Endothelial cell of umbilical vein (primary cell): ENCODE data around the gene ACOX1. TPM values are rescaled to one million over a fixed set of nuclear protein-coding genes. Genes with fewer than 3 reads are reported as not detected.
"Not testable (repeated sequence)": the region's sequence is repeated elsewhere in the genome, so short reads cannot be mapped to it uniquely, and the experiment has no call there.

ENCODE experiments used
- BruUV-seq: library from RNA; stranded (reverse); fragments of 400-500 nt; replicated peaks from 2 replicates; lab custom pipeline; 2021; lab: Mats Ljungman, UMichigan
- CTCF ChIA-PET: fragments of 300-600, 350-600 bp; sonication (Branson Sonifier 250); formaldehyde crosslinking; loops from one replicate; lab custom pipeline; 2021; ENCODE audit warnings: antibody characterized with exemption, inconsistent platforms; lab: Charles Lee
- POLR2A ChIA-PET: fragments of 300-600, 350-600 bp; sonication (Branson Sonifier 250); formaldehyde crosslinking; loops from one replicate; lab custom pipeline; 2021; ENCODE audit warnings: antibody characterized with exemption, inconsistent platforms; lab: Charles Lee
- DNase-seq: peaks from one replicate; pipeline ENCODE4 v3.0.0-alpha.2; 2011; ENCODE audit warnings: low read depth, low spot score
- FAIRE-seq: peaks from 2 replicates; lab custom pipeline; 2011; peaks lifted over from hg19 to GRCh38; lab: Jason Lieb, UNC
- H2AFZ ChIP-seq: 2 replicates; pipeline ENCODE4 v1.6.0; 2012; ENCODE audit warnings: low read depth, low read length, control low read depth, inconsistent platforms
- H3K27ac ChIP-seq: 2 replicates; pipeline ENCODE4 v1.5.1; 2011; ENCODE audit warnings: low read depth, mild to moderate bottlenecking, control low read depth, low read length, moderate library complexity; ENCODE audit not compliant: insufficient read depth
- H3K27me3 ChIP-seq, 2 experiments: 2 replicates each; pipeline versions ENCODE4 v1.6.0 to v1.6.1; 2011; ENCODE audit warnings: low read length in 2 of 2, mixed read lengths in 1 of 2; ENCODE audit not compliant: control insufficient read depth in 2 of 2, insufficient read depth in 2 of 2
- H3K36me3 ChIP-seq, 2 experiments: 2 replicates in 1 of 2; 3 replicates in 1 of 2; pipeline ENCODE4 v1.5.1; 2011; ENCODE audit warnings: low read length in 2 of 2, mild to moderate bottlenecking in 1 of 2, moderate library complexity in 1 of 2; ENCODE audit not compliant: control insufficient read depth in 2 of 2, insufficient read depth in 2 of 2; ENCODE audit errors: extremely low read depth in 1 of 2
- H3K4me1 ChIP-seq: 3 replicates; pipeline ENCODE4 v1.5.1; 2011; ENCODE audit warnings: mild to moderate bottlenecking, low read length; ENCODE audit not compliant: control insufficient read depth, insufficient read depth; ENCODE audit errors: extremely low read depth
- H3K4me2 ChIP-seq: 2 replicates; pipeline ENCODE4 v1.6.1; 2011; ENCODE audit warnings: low read length, control low read depth, mixed read lengths; ENCODE audit not compliant: insufficient read depth
- H3K4me3 ChIP-seq, 3 experiments: fragments of 200-600 bp in 1 of 3; sonication (generic), shearing (Covaris generic) in 1 of 3; replicated peaks in 1 of 3; 2 replicates each; pipeline ENCODE4 v1.5.1; 2011 to 2016; ENCODE audit warnings: control low read depth in 3 of 3, low read length in 3 of 3, mild to moderate bottlenecking in 2 of 3, inconsistent platforms in 1 of 3, low read depth in 1 of 3, moderate library complexity in 1 of 3; ENCODE audit not compliant: insufficient read depth in 1 of 3
- H3K79me2 ChIP-seq: 2 replicates; pipeline ENCODE4 v1.6.0; 2012; ENCODE audit warnings: low read length, inconsistent platforms; ENCODE audit not compliant: control insufficient read depth, insufficient read depth
- H3K9ac ChIP-seq: replicated peaks from 2 replicates; pipeline ENCODE3; 2011; ENCODE audit warnings: low read length, control low read depth; ENCODE audit not compliant: insufficient read depth; ENCODE audit errors: extremely low read depth
- H3K9me1 ChIP-seq: replicated peaks from 3 replicates; pipeline ENCODE4 v1.6.0; 2011; ENCODE audit warnings: mild to moderate bottlenecking, low read length; ENCODE audit not compliant: control insufficient read depth, insufficient read depth; ENCODE audit errors: extremely low read depth
- H3K9me3 ChIP-seq: replicated peaks from 2 replicates; pipeline ENCODE4 v1.5.1; 2012; ENCODE audit warnings: low read length, inconsistent platforms; ENCODE audit not compliant: control insufficient read depth, insufficient read depth
- H4K20me1 ChIP-seq: replicated peaks from 2 replicates; pipeline ENCODE3; 2011; ENCODE audit warnings: mild to moderate bottlenecking, low read length; ENCODE audit not compliant: control insufficient read depth, insufficient read depth; ENCODE audit errors: extremely low read depth
- CTCF ChIP-seq, 2 donors: IDR thresholded peaks; 1 replicate in 1 of 2; 2 replicates in 1 of 2; pipeline ENCODE4 v1.5.1; 2011; ENCODE audit warnings: low read length in 2 of 2, mild to moderate bottlenecking in 2 of 2, moderate library complexity in 2 of 2, control low read depth in 1 of 2, inconsistent platforms in 1 of 2, low read depth in 1 of 2; ENCODE audit not compliant: insufficient read depth in 1 of 2; ENCODE audit errors: extremely low read depth in 1 of 2
- EZH2 ChIP-seq: IDR thresholded peaks from 2 replicates; pipeline ENCODE4 v1.6.1; 2012; ENCODE audit warnings: borderline replicate concordance, low read depth, mild to moderate bottlenecking, moderate library complexity, low read length, inconsistent platforms; ENCODE audit not compliant: severe bottlenecking
- FOS ChIP-seq: IDR thresholded peaks from 2 replicates; pipeline ENCODE4 v1.6.1; 2011; ENCODE audit warnings: mild to moderate bottlenecking, low read length, moderate library complexity, borderline replicate concordance; ENCODE audit not compliant: insufficient read depth
- GATA2 ChIP-seq: IDR thresholded peaks from 2 replicates; pipeline ENCODE4 v1.7.0; 2011; ENCODE audit warnings: low read depth, mild to moderate bottlenecking, moderate library complexity, mixed read lengths, low read length; ENCODE audit not compliant: insufficient read length, insufficient read depth
- JUN ChIP-seq: IDR thresholded peaks from 2 replicates; pipeline ENCODE4 v1.6.1; 2011; ENCODE audit warnings: borderline replicate concordance, low read depth; ENCODE audit not compliant: insufficient read length, insufficient read depth
- MAX ChIP-seq: IDR thresholded peaks from 2 replicates; pipeline ENCODE4 v1.6.1; 2011; ENCODE audit not compliant: insufficient read depth, insufficient read length
- MYC ChIP-seq: IDR thresholded peaks from one replicate; pipeline ENCODE4 v1.6.1; 2011; ENCODE audit warnings: mild to moderate bottlenecking, low read depth, low read length
- POLR2A ChIP-seq: IDR thresholded peaks from 2 replicates; pipeline ENCODE4 v1.6.1; 2012; ENCODE audit warnings: low read depth, mild to moderate bottlenecking, control low read depth, low read length
- POLR2AphosphoS5 ChIP-seq: IDR thresholded peaks from 2 replicates; pipeline ENCODE4 v1.6.1; 2012; ENCODE audit warnings: low read depth, mild to moderate bottlenecking, control low read depth, low read length, moderate library complexity; ENCODE audit not compliant: insufficient read depth
- dilution Hi-C: fragments of 300-500 bp; cut with MboI; formaldehyde crosslinking; loops from one replicate; pipeline ENCODE4 v1.15.0; 2019; ENCODE audit warnings: low sequenced_read_pairs; ENCODE audit not compliant: extremely low pct_ligation_motif_present
- intact Hi-C: fragments of 100-400 bp; cut with micrococcal nuclease; formaldehyde crosslinking; loops from one replicate; pipeline ENCODE4 v1.10.0; 2022
- polyA plus RNA-seq, 4 experiments: library from polyadenylated mRNA; depleted of rRNA in 3 of 4; stranded (reverse) in 3 of 4; unstranded in 1 of 4; fragments of >200 nt; gene quantifications; 2 replicates each; pipeline versions ENCODE4 v1.2.1 to v1.2.3, GENCODE V29; 2011 to 2012; ENCODE audit warnings: missing spikeins in 1 of 4
- total RNA-seq: library from RNA; stranded (reverse); gene quantifications from 2 replicates; pipeline ENCODE4 v1.2.3, GENCODE V29; 2021

The ACOX1 gene
- total and polyA plus RNA-seq, 2 donors (not counting 3 experiments of a cell fraction or from before 2014, with no cell fraction given) = 17.9 to 45.1 TPM

DNA sequence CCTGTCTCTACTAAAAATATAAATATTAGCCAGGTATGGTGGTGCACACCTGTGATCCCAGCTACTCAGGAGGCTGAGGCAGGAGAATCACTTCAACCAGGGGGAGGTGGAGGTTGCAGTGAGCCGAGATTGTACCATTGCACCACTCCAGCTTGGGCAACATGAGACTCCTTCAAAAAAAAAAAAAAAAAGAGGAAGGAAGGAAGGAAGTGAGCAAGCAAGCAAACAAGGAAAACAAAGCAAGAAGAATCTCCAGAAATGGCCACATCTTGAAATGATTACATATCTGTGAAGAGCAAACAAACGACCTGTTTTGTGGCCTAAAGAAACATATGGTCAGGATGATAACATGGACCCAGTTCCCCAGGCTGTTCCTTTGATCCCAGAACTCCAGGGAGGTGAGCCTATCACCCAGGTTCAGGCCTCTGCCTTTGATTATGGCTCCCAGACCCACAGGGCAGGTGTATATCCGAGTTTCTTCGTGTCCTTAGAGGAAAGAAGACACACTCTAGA is 8.9 kb downstream of the ACOX1 start:
- BruUV-seq = no TSS peak

DNA sequence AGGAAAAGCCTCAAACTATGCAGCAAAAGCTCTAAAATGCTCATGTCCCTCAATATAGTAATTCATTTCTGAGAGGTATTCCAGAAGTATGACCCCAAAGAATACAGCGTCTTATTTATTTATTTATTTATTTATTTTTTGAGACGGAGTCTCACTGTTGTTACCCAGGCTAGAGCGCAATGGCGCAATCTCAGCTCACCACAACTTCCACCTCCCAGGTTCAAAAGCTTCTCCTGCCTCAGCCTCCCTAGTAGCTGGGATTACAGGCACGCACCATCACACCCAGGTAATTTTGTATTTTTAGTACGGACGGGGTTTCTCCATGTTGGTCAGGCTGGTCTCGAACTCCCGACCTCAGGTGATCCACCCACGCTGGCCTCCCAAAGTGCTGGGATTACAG is 9.9 kb downstream of the ACOX1 start:
- CTCF ChIA-PET = interaction anchor here (1.3 kb wide), 2 partner anchors 10 to 64 kb away, joined by 3 to 5 read pairs; partner anchors contain the start of genes ACOX1, MRPL38 and TEN1
- H3K4me2 ChIP-seq, H3K27me3 ChIP-seq, H3K9me3 ChIP-seq, H3K9me1 ChIP-seq, H3K9ac ChIP-seq, H2AFZ ChIP-seq, H3K36me3 ChIP-seq, FAIRE-seq, H3K4me3 ChIP-seq, H3K79me2 ChIP-seq, intact Hi-C loops, dilution Hi-C loops, DNase-seq, BruUV-seq, POLR2A ChIA-PET, H4K20me1 ChIP-seq: not testable (repeated sequence)
- Histone ChIP-seq H3K27ac (peak overlapping the region; percentile 52), H3K4me1 (peaks cover 17% of the 10 kb centered on the region)

More for the DNA sequence above, 8.9 kb downstream of the ACOX1 start:
- dilution Hi-C loops = no loop called here
- peak overlapping the region; percentile 59 for H3K4me2 ChIP-seq
- H3K4me1 ChIP-seq = peaks cover 17% of the 10 kb centered on the region
- no peak overlapping the region for H2AFZ ChIP-seq
- no peaks in the 10 kb centered on the region for H4K20me1 ChIP-seq
- no peak overlapping the region for H3K4me3 ChIP-seq
- no peaks in the 10 kb centered on the region for H3K9me3 ChIP-seq
- ChIA-PET CTCF (interaction anchor here (1.3 kb wide), 1 partner anchor 65 kb away, joined by 3 read pairs; the partner anchor contains the start of gene MRPL38), POLR2A (interaction anchor here (0.6 kb wide), 1 partner anchor 62 kb away, joined by 7 read pairs; no protein-coding TSS in a partner anchor)
- intact Hi-C loops = loop anchor here (1.0 to 2.0 kb wide), 3 partner anchors 9 to 65 kb away; partner anchors contain the start of genes ACOX1, FBF1, MRPL38 and TEN1
- TF ChIP-seq MYC (no peak), EZH2 (no peak), FOS (peak; percentile 55), POLR2A (no peak), MAX (no peak), CTCF (IDR thresholded peaks at IDR 0.05; ENCODE audit: extremely low read depth in 1 of 2, insufficient read depth in 1 of 2, low read depth in 1 of 2, low read length in 2 of 2) (no peak), JUN (peak; percentile 90), GATA2 (peak; percentile 70), POLR2AphosphoS5 (peak; percentile 63)
- no peaks in the 10 kb centered on the region for H3K27me3 ChIP-seq
- peaks cover 9% of the 10 kb centered on the region for H3K79me2 ChIP-seq
- H3K9me1 ChIP-seq = no peaks in the 10 kb centered on the region
- H3K9ac ChIP-seq = peak overlapping the region; percentile 7
- peak overlapping the region; percentile 88 for H3K27ac ChIP-seq
- H3K36me3 ChIP-seq = peaks cover 0 to 4% of the 10 kb centered on the region in 2 experiments
- FAIRE-seq (peak; percentile 81), DNase-seq (peak; percentile 72)
